Epithelial cell of alveolus of lung (primary cell): ENCODE measurements around the gene PSG2. TPM values are rescaled to one million over a fixed set of nuclear protein-coding genes. Genes with fewer than 3 reads are reported as not detected.

Experiments
- total RNA-seq: library from RNA; depleted of rRNA; stranded (reverse); fragments of >200 nt; gene quantifications from 2 replicates; pipeline ENCODE4 v1.2.1, GENCODE V29; 2015

Gene PSG2
- total RNA-seq: not detected in 2 replicates

GRCh38 chr19:43082601-43083000 is at the start of gene PSG2:
Gene PSG2 (minus strand): TSS chr19:43082701. CDS start chr19:43082569, 132 bp downstream.

GRCh38 chr19:43026369-43026768 is 56.1 kb downstream of the PSG2 start, which contains the start of gene PSG11:
Gene PSG11 (minus strand): TSS chr19:43026469. CDS start chr19:43026372, 97 bp downstream.

Other genes with a start within 250 kb of the PSG2 start
- gene PSG1, start 203.0 kb downstream of the PSG2 start, total RNA-seq: not detected in 2 replicates
- gene PSG6, start 164.8 kb downstream of the PSG2 start, total RNA-seq: not detected in 2 replicates
- not detected in 2 replicates for gene PSG7, start 145.5 kb downstream of the PSG2 start, total RNA-seq
- not detected in 2 replicates for gene PSG11, start 56.2 kb downstream of the PSG2 start, total RNA-seq
- not detected in 2 replicates for gene PSG5, start 103.8 kb upstream of the PSG2 start, total RNA-seq
- 1.6 TPM in 1 of 2 replicates, not detected in the other for gene PSG4, start 122.9 kb upstream of the PSG2 start, total RNA-seq
- not detected in 2 replicates for gene PSG9, start 186.8 kb upstream of the PSG2 start, total RNA-seq